OCI-LY1 (cell line): ENCODE results near the gene TLCD1.

Experiments used
- CTCF ChIP-seq: fragments of 200-600 bp; sonication (generic), shearing (Covaris generic); IDR thresholded peaks from 2 replicates; pipeline ENCODE4 v1.5.1; 2017; ENCODE audit warnings: mild to moderate bottlenecking, antibody characterized with exemption, low read length, moderate library complexity, mixed read lengths
- EZH2 ChIP-seq: fragments of 200-600 bp; sonication (generic), shearing (Covaris generic); IDR thresholded peaks from 2 replicates; pipeline ENCODE4 v1.8.0; 2017; ENCODE audit warnings: borderline replicate concordance, mixed run types, mild to moderate bottlenecking, antibody characterized with exemption, low read length, moderate library complexity, mixed read lengths

GRCh38 chr17:28705074-28705659, 20.9 kb downstream of the TLCD1 start:
- no peak for TF ChIP-seq CTCF
- no peak for TF ChIP-seq EZH2
